ENCODE measurements around the gene ZNF581.

ZNF581 gene

DNA sequence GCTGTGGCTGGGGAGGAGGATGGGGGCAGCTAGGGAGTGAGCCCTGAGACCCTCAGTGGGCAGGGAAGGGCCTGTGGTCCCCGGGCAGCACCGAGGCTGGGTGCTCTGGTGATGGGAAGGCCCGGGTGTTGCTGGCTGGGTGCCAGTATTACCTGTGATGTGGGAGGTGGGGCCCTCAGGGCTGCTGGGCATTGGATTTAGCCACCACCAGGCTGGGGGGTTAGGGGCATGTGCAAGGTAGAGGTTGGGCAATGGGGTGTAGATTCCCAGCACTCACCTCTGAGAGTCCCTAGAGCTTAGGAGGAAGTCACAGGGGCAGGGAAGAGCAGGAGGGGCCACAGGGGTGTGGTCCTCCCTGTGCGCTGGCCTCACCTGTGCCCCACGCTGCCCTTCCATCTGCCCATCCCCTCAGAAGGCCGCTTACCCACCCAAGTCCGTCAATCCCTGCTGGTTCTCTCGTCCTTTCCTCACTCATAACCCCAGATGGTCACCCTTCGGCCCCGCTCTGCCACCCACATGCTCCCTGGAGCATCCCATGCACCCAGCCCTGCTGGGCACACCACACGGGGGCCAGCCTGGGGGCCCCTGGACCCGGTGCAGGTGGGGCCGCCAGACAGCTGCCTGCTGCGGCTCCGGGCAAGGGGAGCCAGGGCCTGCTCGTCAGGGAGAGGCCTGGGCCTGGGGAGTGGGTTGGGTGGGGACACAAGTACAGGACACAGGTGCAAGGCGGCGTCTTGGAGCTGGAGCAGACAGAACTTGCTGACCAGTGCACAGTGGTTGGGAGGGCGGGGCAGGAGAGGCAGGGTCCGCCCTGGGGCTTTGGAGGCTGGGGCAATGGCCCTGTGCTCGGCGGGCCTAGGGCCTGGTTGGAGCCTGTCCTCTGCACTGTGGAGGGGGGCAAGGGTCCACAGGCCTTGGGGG lies 44.1 kb downstream of the ZNF581 start:
- no peak overlapping the region for H3K4me3 ChIP-seq (ENCODE audit: low read depth, low read length)
- DNase-seq (ENCODE audit: low read depth): no peak
- TF ChIP-seq, protein P1, sequence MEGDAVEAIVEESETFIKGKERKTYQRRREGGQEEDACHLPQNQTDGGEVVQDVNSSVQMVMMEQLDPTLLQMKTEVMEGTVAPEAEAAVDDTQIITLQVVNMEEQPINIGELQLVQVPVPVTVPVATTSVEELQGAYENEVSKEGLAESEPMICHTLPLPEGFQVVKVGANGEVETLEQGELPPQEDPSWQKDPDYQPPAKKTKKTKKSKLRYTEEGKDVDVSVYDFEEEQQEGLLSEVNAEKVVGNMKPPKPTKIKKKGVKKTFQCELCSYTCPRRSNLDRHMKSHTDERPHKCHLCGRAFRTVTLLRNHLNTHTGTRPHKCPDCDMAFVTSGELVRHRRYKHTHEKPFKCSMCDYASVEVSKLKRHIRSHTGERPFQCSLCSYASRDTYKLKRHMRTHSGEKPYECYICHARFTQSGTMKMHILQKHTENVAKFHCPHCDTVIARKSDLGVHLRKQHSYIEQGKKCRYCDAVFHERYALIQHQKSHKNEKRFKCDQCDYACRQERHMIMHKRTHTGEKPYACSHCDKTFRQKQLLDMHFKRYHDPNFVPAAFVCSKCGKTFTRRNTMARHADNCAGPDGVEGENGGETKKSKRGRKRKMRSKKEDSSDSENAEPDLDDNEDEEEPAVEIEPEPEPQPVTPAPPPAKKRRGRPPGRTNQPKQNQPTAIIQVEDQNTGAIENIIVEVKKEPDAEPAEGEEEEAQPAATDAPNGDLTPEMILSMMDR (IDR thresholded peaks at IDR 0.05; ENCODE audit: insufficient read depth, low read depth, low read length, missing control alignments): no peak

DNA sequence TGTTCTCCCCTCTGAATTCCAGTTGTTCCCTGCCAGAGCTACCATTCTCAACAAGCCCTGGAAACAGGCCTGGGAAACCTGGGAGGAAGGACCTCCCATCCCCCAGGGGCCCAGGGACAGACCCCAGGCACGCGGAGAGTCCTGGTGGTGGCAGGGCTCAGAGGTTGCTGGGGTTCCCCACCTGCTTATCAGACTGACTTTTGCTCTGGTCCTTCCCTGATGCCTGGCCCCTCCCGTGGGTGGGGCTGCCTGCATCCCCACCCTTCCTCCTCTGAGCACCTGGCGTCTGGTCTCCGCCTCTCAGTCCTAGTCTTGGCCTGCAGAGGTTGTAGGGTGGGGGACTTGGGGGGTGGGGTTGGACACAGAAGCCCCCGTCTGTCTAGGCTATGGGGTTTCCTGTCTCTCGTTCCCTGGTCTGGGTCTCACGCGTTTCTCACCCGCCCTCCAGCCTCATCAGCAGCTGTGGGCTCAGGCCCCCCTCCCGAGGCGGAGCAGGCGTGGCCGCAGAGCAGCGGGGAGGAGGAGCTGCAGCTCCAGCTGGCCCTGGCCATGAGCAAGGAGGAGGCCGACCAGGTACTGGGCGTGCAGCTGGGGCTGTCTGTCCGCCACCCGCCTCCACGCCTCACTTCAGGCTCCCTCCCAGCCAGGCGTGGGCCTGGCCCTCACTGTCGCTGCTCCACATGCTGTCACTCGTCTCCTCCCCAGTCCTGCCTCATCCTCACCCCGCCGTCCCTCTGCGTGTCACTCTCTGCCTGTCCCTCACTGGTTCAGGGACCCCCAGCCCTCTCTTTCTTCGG lies 45.2 kb downstream of the ZNF581 start:
- no peak overlapping the region for H3K4me3 ChIP-seq (ENCODE audit: low read depth, low read length)
- TF ChIP-seq, protein P1 (IDR thresholded peaks at IDR 0.05; ENCODE audit: insufficient read depth, low read depth, low read length, missing control alignments): no peak
- DNase-seq (ENCODE audit: low read depth): no peak

GRCh38 chr19:55689411-55690108 lies 46.1 kb downstream of the ZNF581 start:
- TF ChIP-seq, protein P1 (IDR thresholded peaks at IDR 0.05; ENCODE audit: insufficient read depth, low read depth, low read length, missing control alignments): no peak
- no peak overlapping the region for H3K4me3 ChIP-seq (ENCODE audit: low read depth, low read length)
- DNase-seq (ENCODE audit: low read depth): no peak

GRCh38 chr19:55690109-55690768 lies 46.8 kb downstream of the ZNF581 start:
- DNase-seq (ENCODE audit: low read depth): no peak
- TF ChIP-seq, protein P1 (IDR thresholded peaks at IDR 0.05; ENCODE audit: insufficient read depth, low read depth, low read length, missing control alignments): no peak
- H3K4me3 ChIP-seq (ENCODE audit: low read depth, low read length): no peak overlapping the region

DNA sequence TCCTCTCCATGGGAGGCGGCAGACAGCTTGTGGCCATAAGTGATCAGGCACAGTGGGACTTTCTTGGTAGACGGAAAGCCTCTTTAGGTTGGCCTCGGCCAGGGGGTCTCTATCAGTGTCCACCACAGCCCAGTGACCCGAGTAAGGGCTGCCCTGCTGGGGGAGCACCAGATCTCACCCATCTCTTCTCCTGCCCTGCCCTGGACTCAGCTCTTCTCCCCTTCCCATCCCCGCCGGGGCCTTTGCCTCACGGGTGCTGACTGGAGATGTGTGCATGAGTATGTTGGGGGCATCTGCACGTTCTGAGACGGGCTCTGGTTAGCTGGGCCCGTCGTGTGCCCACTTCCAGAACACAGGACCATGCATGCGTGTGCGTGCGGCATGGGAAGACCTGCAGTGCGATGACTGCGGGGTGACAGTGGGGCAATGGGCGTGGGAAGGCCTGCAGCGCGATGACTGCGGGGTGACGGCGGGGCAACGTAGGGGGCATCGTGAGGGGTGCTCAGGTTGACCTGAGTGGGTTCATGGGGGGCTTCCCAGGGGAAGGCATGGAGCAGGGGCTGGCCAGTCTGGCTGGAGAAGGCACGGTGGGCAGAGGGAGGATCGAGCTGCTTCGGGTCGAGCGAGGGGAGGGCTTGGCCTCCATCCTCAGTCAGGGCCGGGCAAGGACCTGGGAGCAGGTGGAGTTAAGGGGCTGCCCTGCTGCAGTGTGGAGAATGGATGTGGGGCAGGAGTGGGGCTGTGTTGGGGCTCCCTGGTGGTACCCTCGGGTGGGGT lies 47.5 kb downstream of the ZNF581 start:
- DNase-seq (ENCODE audit: low read depth): no peak
- TF ChIP-seq, protein P1 (IDR thresholded peaks at IDR 0.05; ENCODE audit: insufficient read depth, low read depth, low read length, missing control alignments): no peak
- H3K4me3 ChIP-seq (ENCODE audit: low read depth, low read length): no peak overlapping the region

Measured in GM12865 (cell line).